GM11168 (cell line): ENCODE measurements around the gene SLK.

Source experiments
- in situ Hi-C: fragments of 300-500 bp; cut with MboI; formaldehyde crosslinking; loops from one replicate; pipeline ENCODE4 v1.12.0; 2022; ENCODE audit warnings: low sequenced_read_pairs; ENCODE audit not compliant: unreplicated experiment

Gene SLK

GRCh38 chr10:103939522-103939921 is 27.4 kb upstream of the SLK start:
- in situ Hi-C loops: no loop called here

DNA sequence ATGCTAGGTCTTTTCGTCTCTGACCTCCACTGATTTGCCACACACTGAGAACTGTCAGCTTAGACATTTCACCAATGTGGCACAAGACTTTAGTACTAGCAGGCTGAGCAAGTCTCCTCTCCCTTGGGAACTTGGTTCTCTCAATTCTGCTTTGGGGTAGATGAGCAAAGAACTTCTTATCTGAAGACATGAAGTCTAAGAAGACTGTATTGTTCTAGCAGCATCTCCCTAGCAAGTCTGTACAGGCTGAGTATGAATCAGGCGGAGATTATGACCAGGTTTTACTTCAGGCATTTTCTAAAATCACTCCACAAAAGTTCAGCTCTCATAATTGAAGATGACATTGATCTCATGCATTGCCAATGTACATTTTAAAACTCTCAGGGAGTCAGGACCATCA is 25.1 kb upstream of the SLK start:
- in situ Hi-C loops: no loop called here

GRCh38 chr10:103942866-103943265 is 24.1 kb upstream of the SLK start:
- in situ Hi-C loops: no loop called here

- in situ Hi-C loops: no loop called here
These were observed 19.0 kb upstream of the SLK start for GRCh38 chr10:103947799-103948516.

DNA sequence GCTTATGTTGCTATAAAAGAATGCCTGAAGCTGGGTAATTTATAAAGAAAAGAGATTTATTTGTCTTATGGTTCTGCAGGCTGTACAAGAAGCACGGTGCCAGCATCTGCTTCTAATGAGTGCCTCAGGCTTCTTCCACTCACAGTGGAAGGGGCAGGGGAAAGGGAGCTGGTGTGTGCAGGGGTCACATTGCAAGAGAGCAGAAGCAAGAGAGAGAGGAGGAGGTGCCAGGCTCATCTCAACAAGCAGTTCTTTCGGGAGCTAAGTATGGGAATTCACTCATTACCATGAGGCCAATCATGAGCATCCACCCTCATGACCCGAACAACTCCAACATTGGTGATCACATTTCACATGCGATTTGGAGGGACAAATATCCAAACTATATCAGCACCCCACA is 17.2 kb upstream of the SLK start:
- in situ Hi-C loops: no loop called here

- in situ Hi-C loops: no loop called here
These were observed 15.8 kb upstream of the SLK start for GRCh38 chr10:103951183-103951582.

- in situ Hi-C loops: no loop called here
These were observed 15.0 kb upstream of the SLK start for GRCh38 chr10:103951942-103952341.

- in situ Hi-C loops: no loop called here
These were observed 12.4 kb upstream of the SLK start for GRCh38 chr10:103954543-103954942.

- in situ Hi-C loops: no loop called here
These were observed 7.9 kb upstream of the SLK start for GRCh38 chr10:103958996-103959395.

DNA sequence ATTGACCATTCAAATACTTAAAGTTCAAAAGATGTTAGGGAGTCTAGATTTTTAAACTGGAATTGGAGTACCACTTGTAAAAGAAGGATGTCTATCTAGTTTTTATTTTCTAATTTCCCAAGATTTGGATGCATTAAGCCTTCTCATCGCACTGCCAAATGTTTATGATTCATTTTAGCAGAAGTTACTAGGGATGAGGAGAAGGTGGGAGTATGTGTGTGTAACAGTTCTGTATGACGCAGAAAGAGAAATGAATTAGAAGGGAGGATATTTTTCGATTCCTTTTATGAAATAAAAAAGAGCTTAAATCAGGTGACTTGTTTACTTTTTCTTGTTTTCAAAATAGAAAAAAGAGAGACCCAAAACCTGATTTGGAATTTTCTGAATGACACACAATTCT is 6.8 kb upstream of the SLK start:
- in situ Hi-C loops: no loop called here

DNA sequence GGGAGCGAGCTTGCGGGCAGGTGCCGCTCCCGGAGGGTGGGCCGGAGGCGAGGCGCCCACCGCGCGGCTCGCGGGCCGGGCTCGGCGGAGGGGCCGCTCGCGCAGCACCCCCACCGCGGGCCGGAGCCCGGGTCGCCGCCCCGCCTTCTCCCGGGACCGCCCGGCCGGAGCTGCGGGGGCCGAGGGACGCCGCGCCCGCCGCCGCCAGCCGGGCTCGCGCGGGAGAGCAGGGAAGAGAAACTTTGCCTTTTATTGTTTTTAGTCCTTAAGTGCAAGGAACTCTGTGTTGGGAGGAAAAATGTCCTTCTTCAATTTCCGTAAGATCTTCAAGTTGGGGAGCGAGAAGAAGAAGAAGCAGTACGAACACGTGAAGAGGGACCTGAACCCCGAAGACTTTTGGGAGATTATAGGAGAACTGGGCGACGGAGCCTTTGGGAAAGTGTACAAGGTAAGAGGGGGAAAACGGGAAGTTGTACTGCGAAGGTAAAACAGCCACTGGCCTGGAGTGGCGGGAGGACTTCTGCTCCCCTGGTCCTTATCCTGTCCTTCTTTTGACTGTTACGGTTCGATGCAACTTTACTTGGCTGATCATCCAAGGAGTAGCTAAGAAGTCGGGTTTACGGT is 620 bp downstream of the SLK start:
- in situ Hi-C loops: no loop called here

DNA sequence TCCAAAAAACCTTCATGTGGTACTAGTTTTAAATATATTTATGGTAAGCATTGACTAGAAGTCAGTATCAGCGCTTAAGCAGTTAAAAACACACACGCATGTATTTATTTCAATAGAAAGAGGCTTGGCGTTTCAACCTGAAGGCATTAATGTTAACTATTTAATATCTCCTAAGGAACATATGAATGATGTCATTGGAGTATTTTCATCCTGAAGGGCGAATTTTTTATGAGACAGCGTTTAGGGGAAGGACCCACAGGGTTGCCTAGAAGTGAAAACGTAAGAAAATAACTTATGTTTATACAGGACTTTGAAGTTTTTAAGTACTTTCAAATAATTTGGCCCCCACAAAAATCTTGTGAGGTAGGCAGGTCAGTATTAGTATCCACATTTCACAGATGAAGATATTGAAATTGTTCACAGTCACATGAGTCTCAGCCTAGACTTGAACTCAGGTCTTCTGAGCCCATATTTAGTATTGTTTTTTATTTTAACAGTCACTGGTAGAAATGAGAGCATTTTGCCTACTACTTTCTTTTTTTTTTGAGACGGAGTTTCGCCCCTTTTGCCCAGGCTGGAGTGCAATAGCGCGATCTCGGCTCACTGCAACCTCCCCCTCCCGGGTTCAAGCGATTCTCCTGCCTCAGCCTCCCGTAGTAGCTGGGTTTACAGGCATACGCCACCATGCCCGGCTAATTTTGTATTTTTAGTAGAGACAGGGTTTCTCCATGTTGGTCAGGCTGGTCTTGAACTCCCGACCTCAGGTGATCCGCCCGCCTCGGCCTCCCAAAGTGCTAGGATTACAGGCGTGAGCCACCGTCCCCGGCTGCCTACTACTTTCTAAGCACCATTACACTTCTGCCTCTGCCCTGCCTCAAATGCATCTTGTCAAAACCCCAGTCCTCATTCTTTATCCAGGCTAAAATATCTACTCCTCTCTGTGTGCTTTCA is 1.8 kb downstream of the SLK start:
- in situ Hi-C loops: no loop called here

DNA sequence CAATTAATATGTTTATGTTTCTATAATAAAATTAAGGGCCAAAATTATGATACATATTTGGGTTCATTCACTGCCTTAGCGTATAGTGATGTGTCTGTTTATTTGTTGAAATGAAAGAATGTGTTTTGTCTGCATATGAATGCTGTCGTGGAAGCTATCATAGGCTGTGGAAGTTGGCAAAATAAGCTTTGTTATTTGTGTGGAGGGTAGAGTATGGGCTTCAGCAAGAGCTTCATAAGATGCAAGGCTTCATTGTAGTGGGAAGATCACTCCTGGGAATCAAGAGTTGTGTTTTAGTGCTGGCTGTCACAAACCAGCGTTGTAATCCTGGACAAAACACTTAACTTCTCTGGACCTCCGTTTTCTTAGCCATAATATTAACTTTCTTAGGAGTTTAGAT is 2.5 kb downstream of the SLK start:
- in situ Hi-C loops: no loop called here

- in situ Hi-C loops: no loop called here
These were observed 3.1 kb downstream of the SLK start for GRCh38 chr10:103969857-103970627.

GRCh38 chr10:103975169-103975568 is 8.2 kb downstream of the SLK start:
- in situ Hi-C loops: no loop called here

- in situ Hi-C loops: no loop called here
These were observed 10.3 kb downstream of the SLK start for GRCh38 chr10:103977204-103977603.

GRCh38 chr10:103979530-103979929 is 12.6 kb downstream of the SLK start:
- in situ Hi-C loops: no loop called here

DNA sequence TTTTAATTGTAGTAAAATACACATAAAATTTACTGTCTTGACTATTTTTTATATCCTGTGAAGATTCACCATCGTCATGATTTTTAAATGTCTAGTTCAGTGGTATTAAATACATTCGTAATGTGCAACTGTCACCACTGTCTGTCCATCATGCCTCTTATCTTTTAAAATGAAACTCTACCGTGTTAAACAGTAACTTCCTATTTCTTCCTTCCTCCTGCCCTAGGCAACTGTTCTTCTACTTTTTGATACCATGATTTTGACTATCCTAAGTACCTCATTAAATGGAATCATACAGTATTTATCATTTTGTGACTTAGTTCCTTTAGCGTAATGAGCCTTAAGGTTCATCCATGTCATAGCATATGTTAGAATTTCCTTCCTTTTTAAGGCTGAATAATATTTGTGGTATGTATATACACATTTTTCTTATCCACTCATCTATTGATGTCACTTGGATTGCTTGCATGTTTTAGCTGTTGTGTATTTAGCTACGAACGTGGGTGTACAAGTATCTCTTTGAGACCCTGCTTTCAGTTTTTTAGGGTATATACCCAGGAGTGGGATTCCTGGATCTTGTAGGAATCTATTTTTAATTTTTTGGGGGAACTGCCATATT is 13.5 kb downstream of the SLK start:
- in situ Hi-C loops: no loop called here

DNA sequence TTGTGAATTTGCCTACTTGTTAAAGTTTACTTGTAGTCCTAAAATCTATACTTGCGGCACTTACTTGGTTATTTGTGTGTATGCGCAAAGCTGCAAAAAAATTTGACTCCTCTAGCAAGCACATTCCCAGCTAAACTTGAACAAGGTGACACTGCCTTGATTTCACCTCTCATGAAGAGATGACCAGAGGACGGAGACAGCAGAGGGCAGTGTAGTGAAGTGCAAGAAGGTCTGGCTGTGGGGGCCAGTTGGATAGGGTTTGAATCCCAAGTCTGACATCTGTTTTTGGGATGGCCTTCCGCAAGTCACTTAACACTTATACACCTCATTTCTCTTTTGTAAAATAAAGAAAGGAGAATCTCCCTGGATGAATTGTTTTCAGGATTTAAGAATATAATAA is 15.7 kb downstream of the SLK start:
- in situ Hi-C loops: no loop called here

DNA sequence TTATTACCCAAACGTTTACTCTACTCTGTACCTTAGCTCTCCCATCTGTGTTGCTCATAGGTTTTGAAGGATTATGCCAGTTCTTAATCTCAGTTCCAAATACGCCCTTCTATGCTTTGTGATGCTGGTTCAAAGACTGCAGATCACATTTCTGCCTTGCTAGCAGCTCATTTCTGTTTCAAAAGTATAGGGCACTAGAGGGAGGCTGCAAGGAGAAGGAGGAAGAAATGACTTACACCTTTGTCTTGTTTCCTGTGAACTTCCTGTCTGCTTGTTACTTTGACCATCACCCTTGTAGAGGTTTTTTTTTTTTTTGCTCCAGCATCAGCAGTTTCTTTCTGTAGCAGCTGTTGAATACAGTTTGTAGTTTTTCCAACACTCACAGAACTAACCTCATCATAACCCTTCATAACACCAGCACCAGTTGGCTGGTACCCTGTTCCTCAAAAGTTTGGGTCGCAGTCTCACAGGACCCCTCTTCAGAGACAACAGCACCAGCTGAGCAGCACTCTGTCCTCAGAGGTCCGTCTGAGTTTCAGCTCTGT is 16.5 kb downstream of the SLK start:
- in situ Hi-C loops: no loop called here
